ENCODE results near the gene WDR62.

The WDR62 gene

GRCh38 chr19:36099166-36099785, 44.6 kb downstream of the WDR62 start:
- TF ChIP-seq, protein P1, sequence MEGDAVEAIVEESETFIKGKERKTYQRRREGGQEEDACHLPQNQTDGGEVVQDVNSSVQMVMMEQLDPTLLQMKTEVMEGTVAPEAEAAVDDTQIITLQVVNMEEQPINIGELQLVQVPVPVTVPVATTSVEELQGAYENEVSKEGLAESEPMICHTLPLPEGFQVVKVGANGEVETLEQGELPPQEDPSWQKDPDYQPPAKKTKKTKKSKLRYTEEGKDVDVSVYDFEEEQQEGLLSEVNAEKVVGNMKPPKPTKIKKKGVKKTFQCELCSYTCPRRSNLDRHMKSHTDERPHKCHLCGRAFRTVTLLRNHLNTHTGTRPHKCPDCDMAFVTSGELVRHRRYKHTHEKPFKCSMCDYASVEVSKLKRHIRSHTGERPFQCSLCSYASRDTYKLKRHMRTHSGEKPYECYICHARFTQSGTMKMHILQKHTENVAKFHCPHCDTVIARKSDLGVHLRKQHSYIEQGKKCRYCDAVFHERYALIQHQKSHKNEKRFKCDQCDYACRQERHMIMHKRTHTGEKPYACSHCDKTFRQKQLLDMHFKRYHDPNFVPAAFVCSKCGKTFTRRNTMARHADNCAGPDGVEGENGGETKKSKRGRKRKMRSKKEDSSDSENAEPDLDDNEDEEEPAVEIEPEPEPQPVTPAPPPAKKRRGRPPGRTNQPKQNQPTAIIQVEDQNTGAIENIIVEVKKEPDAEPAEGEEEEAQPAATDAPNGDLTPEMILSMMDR (IDR thresholded peaks at IDR 0.05; ENCODE audit: extremely low read depth, missing control alignments) = no peak
- DNase-seq (ENCODE audit: low spot score) = no peak

DNA sequence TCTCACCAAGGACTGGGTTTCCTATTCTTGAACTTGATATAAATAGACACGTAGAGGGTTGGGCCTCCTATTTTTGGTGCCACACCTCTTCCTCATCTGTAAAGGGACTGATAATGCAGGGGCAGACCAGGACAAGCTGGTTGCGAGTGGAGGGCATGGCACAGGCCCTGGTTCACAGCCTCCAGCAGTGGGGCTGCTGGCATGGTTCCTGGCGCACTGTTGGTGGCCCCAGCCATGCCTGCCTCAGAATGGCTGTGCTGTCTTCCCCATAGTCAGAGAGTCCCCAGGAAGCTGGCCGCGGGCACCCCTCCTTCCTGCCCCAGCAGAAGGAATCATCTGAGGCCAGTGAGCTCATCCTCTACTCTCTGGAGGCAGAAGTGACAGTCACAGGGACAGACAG, 45.8 kb downstream of the WDR62 start:
- DNase-seq (ENCODE audit: low spot score) = no peak
- TF ChIP-seq, protein P1 (IDR thresholded peaks at IDR 0.05; ENCODE audit: extremely low read depth, missing control alignments) = no peak

DNA sequence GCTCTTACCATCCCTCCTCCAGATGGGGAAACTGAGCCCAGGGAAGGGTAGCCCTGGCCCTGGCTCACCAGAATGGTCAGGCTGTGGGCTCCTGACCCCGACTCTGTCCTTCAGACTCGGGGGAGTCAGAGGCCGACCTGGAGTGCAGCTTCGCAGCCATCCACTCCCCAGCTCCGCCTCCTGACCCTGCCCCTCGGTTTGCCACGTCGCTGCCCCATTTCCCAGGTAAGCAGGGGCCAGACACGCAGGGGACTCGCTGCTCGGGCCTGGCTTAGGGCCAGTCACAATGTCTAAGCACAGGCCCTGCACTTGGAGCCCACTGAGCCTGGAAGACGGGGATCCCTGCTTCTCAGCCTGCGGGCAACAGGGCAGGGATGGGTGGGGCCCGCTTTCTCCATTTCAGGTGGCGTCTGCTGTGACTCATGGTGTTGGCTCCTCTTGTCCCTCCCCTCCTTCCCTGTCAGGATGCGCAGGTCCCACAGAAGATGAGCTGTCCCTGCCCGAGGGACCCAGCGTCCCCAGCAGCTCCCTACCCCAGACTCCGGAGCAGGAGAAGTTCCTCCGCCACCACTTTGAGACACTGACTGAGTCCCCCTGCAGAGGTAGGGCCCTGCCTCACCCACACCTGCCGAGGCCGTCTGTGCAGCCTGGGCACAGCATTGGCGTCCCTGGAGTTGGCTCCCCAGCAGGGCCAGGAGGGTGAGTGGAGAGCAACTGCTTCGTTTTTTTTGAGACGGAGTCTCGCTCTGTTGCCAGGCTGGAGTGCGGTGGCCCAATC, 47.0 kb downstream of the WDR62 start:
- TF ChIP-seq, protein P1 (IDR thresholded peaks at IDR 0.05; ENCODE audit: extremely low read depth, missing control alignments) = no peak
- no peak for DNase-seq (ENCODE audit: low spot score)

GRCh38 chr19:36103040-36103626, 48.4 kb downstream of the WDR62 start:
- DNase-seq (ENCODE audit: low spot score) = no peak
- TF ChIP-seq, protein P1 (IDR thresholded peaks at IDR 0.05; ENCODE audit: extremely low read depth, missing control alignments) = no peak

GRCh38 chr19:36103842-36104552, 49.3 kb downstream of the WDR62 start:
- TF ChIP-seq, protein P1 (IDR thresholded peaks at IDR 0.05; ENCODE audit: extremely low read depth, missing control alignments) = no peak
- no peak for DNase-seq (ENCODE audit: low spot score)

GRCh38 chr19:36106441-36106840, 51.7 kb downstream of the WDR62 start:
- DNase-seq (ENCODE audit: low spot score) = no peak
- TF ChIP-seq, protein P1 (IDR thresholded peaks at IDR 0.05; ENCODE audit: extremely low read depth, missing control alignments) = no peak

Measured in GM20000 (cell line).